Activated CD8-positive, alpha-beta T cell treated with anti-CD3 and anti-CD28 coated beads for 36 hours (primary cell): ENCODE data around the gene STK32C. TPM values are rescaled to one million over a fixed set of nuclear protein-coding genes. Genes with fewer than 3 reads are reported as not detected.

Experiments
- ATAC-seq: fragments of 200-7000 bp; cut with Tn5 transposase; one replicate; pipeline ENCODE4 v1.10.0; 2021; ENCODE audit warnings: mild to moderate bottlenecking, moderate library complexity
- CTCF ChIA-PET: fragments of 350-600 bp; sonication (Branson Sonifier 250); formaldehyde crosslinking; loops from one replicate; lab custom pipeline; 2021; ENCODE audit warnings: antibody characterized with exemption; lab: Charles Lee
- POLR2A ChIA-PET: fragments of 350-600 bp; sonication (Branson Sonifier 250); formaldehyde crosslinking; loops from one replicate; lab custom pipeline; 2021; ENCODE audit warnings: antibody characterized with exemption; lab: Charles Lee
- DNase-seq: peaks from one replicate; pipeline ENCODE4 v3.0.0-alpha.2; 2020
- H3K27ac Mint-ChIP-seq: one replicate; pipeline ENCODE4 v1.8.0; 2021; ENCODE audit warnings: mild to moderate bottlenecking, mixed read lengths
- H3K27me3 Mint-ChIP-seq: one replicate; pipeline ENCODE4 v1.8.0; 2021; ENCODE audit warnings: mixed read lengths
- H3K36me3 Mint-ChIP-seq: one replicate; pipeline ENCODE4 v1.8.0; 2021; ENCODE audit warnings: low read depth, mixed read lengths
- H3K4me1 Mint-ChIP-seq: one replicate; pipeline ENCODE4 v1.8.0; 2021; ENCODE audit warnings: low read depth, mixed read lengths
- H3K4me3 Mint-ChIP-seq: one replicate; pipeline ENCODE4 v1.8.0; 2021; ENCODE audit warnings: mild to moderate bottlenecking, moderate library complexity, mixed read lengths
- H3K9me3 Mint-ChIP-seq: one replicate; pipeline ENCODE4 v1.8.0; 2021; ENCODE audit warnings: mixed read lengths
- CTCF ChIP-seq: fragments of 200-600 bp; IDR thresholded peaks from one replicate; pipeline ENCODE4 v1.8.0; 2022; ENCODE audit warnings: antibody characterized with exemption, mild to moderate bottlenecking
- intact Hi-C: fragments of 100-400 bp; cut with micrococcal nuclease; formaldehyde crosslinking; loops from one replicate; pipeline ENCODE4 v1.10.0; 2022
- total RNA-seq, 2 experiments: library from RNA; stranded (reverse); gene quantifications; one replicate each; pipeline ENCODE4 v1.2.3, GENCODE V29; 2021

The STK32C gene
- total RNA-seq, 2 experiments from 2014 or later, result 29.3 to 31.4 TPM

- no peak for TF ChIP-seq CTCF
- Mint-ChIP-seq H3K36me3 (no peaks in the 10 kb centered on the region), H3K27me3 (no peaks in the 10 kb centered on the region), H3K4me1 (peaks cover 37% of the 10 kb centered on the region), H3K9me3 (no peaks in the 10 kb centered on the region), H3K27ac (no peak overlapping the region), H3K4me3 (no peak overlapping the region)
- ChIA-PET POLR2A (no interaction called here), CTCF (no interaction called here)
- ATAC-seq, result no peak
- DNase-seq, result no peak
- intact Hi-C loops, result no loop called here
Observed at GRCh38 chr10:132258423-132258822, 49.3 kb downstream of the STK32C start.

- ATAC-seq (no peak), DNase-seq (no peak)
- no peaks in the 10 kb centered on the region for H3K9me3 Mint-ChIP-seq
- ChIA-PET POLR2A (no interaction called here), CTCF (no interaction called here)
- peaks cover 37% of the 10 kb centered on the region for H3K4me1 Mint-ChIP-seq
- H3K4me3 Mint-ChIP-seq, result no peak overlapping the region
- no peak for TF ChIP-seq CTCF
- H3K27ac Mint-ChIP-seq, result no peak overlapping the region
- no peaks in the 10 kb centered on the region for H3K27me3 Mint-ChIP-seq
- no peaks in the 10 kb centered on the region for H3K36me3 Mint-ChIP-seq
- intact Hi-C loops, result no loop called here
Observed at GRCh38 chr10:132257907-132258306, 49.8 kb downstream of the STK32C start.

- intact Hi-C loops, result no loop called here
- ATAC-seq (peak; percentile 95), DNase-seq (peak; percentile 90)
- no peak overlapping the region for H3K27ac Mint-ChIP-seq
- TF ChIP-seq CTCF, result no peak
- no peaks in the 10 kb centered on the region for H3K27me3 Mint-ChIP-seq
- no peaks in the 10 kb centered on the region for H3K36me3 Mint-ChIP-seq
- ChIA-PET CTCF (no interaction called here), POLR2A (no interaction called here)
- no peak overlapping the region for H3K4me3 Mint-ChIP-seq
- peaks cover 36% of the 10 kb centered on the region for H3K4me1 Mint-ChIP-seq
- H3K9me3 Mint-ChIP-seq, result no peaks in the 10 kb centered on the region
Observed at GRCh38 chr10:132257271-132257670, 50.5 kb downstream of the STK32C start.

- TF ChIP-seq CTCF, result no peak
- Mint-ChIP-seq H3K4me3 (no peak overlapping the region), H3K27ac (no peak overlapping the region), H3K9me3 (no peaks in the 10 kb centered on the region), H3K36me3 (no peaks in the 10 kb centered on the region), H3K4me1 (peaks cover 33% of the 10 kb centered on the region), H3K27me3 (no peaks in the 10 kb centered on the region)
- POLR2A ChIA-PET, result no interaction called here
- no peak for DNase-seq
- CTCF ChIA-PET, result no interaction called here
- no peak for ATAC-seq
- intact Hi-C loops, result no loop called here
Observed at GRCh38 chr10:132256866-132257265, 50.9 kb downstream of the STK32C start.

GRCh38 chr10:132255489-132256344, 52.0 kb downstream of the STK32C start:
- Mint-ChIP-seq H3K9me3 (no peaks in the 10 kb centered on the region), H3K36me3 (no peaks in the 10 kb centered on the region), H3K27me3 (no peaks in the 10 kb centered on the region), H3K27ac (peak overlapping the region; percentile 42), H3K4me3 (peak overlapping the region; percentile 22), H3K4me1 (peaks cover 31% of the 10 kb centered on the region)
- ChIA-PET CTCF (no interaction called here), POLR2A (no interaction called here)
- peak; percentile 51 for DNase-seq
- peak; percentile 37 for ATAC-seq
- TF ChIP-seq CTCF, result no peak
- intact Hi-C loops, result no loop called here
